EL (cell line): Measurements from ENCODE around the gene MYO16.
A peak's percentile ranks its signal among the peaks of the same experiment; 100 is the strongest.

Source experiments
- DNase-seq: peaks from one replicate; pipeline ENCODE4 v3.0.0-alpha.2; 2016

Gene MYO16

DNA sequence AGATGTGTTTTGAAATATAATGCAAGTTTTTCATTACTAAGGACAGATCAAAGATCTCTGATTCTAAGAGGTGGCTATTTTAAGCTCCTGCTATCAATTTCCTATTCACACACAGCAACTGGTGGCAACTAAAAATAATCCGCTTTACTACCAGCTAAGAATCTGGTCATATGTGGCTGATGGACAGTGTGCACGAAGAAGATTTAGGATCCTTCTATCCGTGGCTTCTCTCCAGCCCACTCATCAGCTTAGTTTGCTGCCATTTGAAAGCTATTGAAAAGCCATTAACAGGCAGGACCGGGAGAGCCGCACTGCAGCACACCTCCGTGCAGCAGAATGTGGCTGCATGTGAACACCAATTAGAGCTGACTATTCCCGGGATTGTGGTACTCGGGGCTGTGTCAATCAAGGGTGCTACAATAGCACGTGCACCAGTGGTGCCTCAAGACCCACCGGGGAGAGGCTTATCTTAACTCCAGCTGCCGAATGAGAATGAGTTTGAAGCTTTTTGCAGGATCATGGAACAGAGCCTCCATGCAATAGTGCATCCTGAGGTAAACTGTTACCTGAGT, at the start of gene MYO16:
TSS of gene MYO16 (plus strand) at position 431 of the 572 bp plus-strand sequence. CDS start 234 bp downstream, outside the sequence.
- no peak for DNase-seq

DNA sequence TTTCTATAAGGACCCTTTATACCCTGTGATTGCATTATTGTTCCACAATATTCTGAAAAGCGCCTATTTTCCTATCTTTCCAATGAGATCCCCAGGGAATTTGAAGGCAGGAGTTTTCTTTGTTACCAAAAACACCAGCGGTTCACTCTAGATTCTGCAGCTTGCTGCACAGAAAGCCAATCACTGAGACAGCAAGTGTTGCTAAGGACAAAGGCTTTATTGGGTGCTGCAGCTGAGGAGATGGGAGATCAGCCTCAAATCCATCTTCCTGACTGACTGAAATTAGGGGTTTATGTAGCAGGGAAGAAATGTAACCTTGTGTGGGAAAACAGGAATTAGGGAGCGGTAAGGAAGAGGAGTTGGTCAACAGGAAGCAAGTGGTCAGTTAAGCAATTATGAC, 42.6 kb upstream of the MYO16 start:
- no peak for DNase-seq

GRCh38 chr13:108588516-108588915, 40.9 kb upstream of the MYO16 start:
- no peak for DNase-seq

DNA sequence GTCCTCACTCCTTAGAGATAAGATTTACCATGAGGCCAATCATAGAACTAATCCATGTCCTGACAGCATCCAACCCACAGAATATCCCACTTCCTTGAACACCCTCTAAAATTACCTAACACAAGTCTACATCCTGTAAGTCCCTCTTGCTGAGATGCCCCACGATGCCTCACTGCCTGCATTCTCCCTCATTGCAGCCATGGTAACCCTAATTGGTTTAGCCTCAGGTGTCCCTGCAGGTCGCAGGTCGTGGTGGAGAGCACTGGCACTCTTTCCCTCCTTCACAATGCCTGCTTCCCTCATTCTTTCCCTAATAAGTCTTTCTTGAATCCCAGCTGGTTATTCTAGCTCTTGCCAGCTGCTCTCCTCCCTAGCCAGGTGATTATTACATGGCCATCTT, 35.3 kb upstream of the MYO16 start:
- DNase-seq: no peak

DNA sequence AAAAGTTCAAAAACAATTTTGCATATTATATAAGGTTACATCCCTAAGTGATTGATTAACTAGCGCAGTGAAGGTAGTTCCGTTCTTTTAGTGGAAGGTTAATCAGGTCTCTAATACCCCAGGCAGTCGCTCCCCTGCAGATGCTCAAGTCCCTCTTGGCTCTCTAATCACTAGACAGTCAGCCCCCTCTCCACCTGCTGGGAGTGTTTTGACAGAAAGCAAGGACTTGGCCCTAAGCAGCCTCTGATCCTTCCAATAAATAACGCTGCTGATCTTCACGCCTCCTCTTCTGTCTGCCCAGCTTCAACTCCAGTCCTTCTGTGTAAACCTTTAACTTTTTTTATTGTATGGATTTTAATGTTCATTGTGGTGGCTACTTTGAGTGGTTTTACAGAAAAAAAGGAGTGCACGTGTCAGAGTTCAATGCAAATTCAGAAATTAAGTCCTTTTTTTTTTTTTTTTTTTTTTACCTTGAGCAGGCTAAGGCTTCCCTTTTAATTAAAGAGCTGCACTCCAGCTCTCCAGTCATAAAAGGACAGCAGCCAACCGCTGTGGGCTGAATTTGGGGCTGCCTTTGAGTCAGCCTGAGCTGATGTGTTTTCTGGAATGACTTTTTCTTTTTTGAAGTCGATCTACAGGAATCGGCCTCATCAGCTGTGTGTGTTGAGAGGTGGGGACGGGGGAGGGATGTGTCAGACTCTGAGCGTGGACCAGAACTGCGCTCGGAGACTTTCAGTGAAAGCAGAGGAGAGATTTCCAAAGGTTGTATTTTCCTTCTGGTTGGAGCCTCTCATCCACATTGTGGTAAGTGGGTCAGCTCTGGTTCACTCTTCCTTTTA, 33.8 kb upstream of the MYO16 start:
- no peak for DNase-seq

GRCh38 chr13:108597943-108598342, 31.5 kb upstream of the MYO16 start:
- no peak for DNase-seq

- no peak for DNase-seq
Measured at GRCh38 chr13:108606424-108606823, 23.0 kb upstream of the MYO16 start.

- DNase-seq: peak; percentile 2
Measured at GRCh38 chr13:108609353-108609752, 20.1 kb upstream of the MYO16 start.

GRCh38 chr13:108610507-108610906, 18.9 kb upstream of the MYO16 start:
- no peak for DNase-seq

- DNase-seq: no peak
Measured at GRCh38 chr13:108615241-108615640, 14.2 kb upstream of the MYO16 start.

GRCh38 chr13:108618233-108618632, 11.2 kb upstream of the MYO16 start:
- DNase-seq: no peak

DNA sequence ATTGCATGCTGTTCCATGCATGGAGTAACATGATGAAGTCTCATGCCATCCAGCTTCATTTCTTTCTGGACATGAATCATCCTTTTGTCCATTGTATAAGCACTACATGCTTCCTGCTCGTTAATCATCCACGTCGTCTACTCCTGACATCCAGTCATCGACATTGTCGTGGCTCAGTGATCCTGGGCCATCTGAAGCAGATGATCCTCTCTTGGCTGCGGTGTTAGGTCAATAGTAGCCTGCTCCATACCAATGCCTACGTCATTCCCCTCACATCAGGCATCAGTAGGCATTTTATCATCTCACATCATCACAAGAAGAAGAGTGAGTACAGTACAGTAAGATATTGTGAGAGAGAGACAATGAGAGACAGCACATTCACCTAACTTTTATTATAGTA, 7.9 kb upstream of the MYO16 start:
- DNase-seq: no peak

DNA sequence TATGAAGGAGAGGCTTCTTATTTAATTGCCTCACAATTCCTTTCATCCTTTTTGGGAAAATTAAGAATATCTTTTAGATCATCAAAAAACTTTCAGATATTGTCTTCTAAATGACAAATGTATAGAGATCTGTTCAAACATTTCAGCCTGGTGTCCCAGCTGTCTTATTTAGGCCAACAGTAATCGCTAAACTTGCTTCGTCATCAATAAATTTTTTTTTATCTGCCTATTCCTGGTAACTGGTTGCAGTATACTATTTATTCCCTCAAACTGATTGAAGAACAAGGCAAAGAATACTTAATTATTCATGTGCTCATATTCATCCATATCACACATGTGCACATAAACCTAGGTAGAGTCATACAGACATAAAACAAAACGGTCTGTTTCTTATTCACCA, 5.3 kb upstream of the MYO16 start:
- DNase-seq: no peak

GRCh38 chr13:108624979-108625378, 4.4 kb upstream of the MYO16 start:
- no peak for DNase-seq

DNA sequence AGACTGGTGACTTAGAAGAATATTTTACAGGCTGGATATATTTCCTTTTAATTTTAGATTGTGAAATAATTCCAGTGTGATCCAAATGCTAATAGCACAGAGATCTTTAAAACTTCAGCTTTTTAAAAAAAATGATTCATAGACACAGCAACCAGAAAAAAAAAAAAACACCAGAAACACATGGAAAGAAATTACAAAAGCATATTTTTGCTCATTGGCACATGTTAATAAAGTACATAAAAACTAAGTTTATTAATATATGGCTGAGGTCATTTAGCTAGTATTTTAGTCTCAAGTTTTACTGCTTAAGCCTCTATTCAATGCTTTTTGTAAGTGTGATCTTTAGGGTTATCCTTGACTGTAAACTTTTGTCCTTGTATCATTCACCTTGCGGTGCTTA, 577 bp downstream of the MYO16 start:
- DNase-seq: no peak

GRCh38 chr13:108632649-108633167, 3.3 kb downstream of the MYO16 start:
- DNase-seq: no peak

- no peak for DNase-seq
Measured at GRCh38 chr13:108638901-108639300, 9.5 kb downstream of the MYO16 start.

- DNase-seq: no peak
Measured at GRCh38 chr13:108643646-108644353, 14.4 kb downstream of the MYO16 start.

GRCh38 chr13:108645376-108645775, 16.0 kb downstream of the MYO16 start:
- no peak for DNase-seq

DNA sequence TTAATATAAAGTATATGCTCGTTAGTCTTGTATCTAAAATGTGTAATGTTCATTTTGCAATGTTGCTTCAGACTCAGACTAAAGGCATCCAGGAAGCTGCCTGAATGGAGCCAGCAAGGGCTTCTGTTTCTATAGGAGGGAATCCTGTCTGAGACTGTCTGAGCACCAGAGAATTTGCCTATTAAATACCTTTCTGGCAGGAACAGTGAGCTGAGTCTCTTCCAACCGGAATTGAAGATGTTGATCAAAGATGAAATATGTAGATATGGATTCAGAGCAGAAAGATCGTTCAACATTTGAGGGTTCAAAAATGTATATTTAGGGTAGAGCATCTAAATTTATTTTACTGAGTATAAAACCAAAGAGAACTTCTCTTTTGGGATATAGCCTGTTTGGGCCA, 20.9 kb downstream of the MYO16 start:
- DNase-seq: no peak

- no peak for DNase-seq
Measured at GRCh38 chr13:108656742-108657141, 27.3 kb downstream of the MYO16 start.

- DNase-seq: no peak
Measured at GRCh38 chr13:108657519-108657918, 28.1 kb downstream of the MYO16 start.

DNA sequence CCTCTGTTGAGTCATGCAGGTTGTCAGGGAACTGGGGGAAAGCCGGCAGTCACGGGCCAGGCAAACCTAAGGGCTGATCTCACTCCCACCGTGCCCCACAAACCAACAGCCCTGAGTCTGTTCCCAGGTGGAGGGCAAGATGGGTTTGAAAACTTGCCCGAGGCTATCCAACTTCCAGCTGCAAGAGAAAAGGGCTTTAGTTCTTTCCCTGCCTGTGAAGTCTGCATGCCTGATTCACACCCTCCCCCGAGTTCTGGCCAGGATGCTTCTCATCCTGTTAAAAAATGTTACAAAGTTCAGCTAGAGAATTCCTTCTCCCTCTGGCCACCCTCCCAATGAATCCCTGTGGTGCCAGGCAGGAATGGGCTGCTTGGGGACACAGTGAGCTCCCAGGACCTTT, 33.1 kb downstream of the MYO16 start:
- no peak for DNase-seq

- no peak for DNase-seq
Measured at GRCh38 chr13:108663710-108664109, 34.3 kb downstream of the MYO16 start.
